NT2/D1 (cell line): ENCODE data around the gene TEKT1.
"Not testable (repeated sequence)": the region's sequence is repeated elsewhere in the genome, so short reads cannot be mapped to it uniquely, and the experiment has no call there.

ENCODE experiments used
- DNase-seq: peaks from one replicate; pipeline ENCODE4 v3.0.0-alpha.2; 2011; ENCODE audit warnings: low read depth, low spot score
- H3K27me3 ChIP-seq: 2 replicates; pipeline ENCODE4 v1.6.0; 2011; ENCODE audit warnings: mild to moderate bottlenecking; ENCODE audit not compliant: insufficient read length, insufficient read depth
- H3K36me3 ChIP-seq: 2 replicates; pipeline ENCODE4 v1.6.1; 2011; ENCODE audit warnings: mild to moderate bottlenecking, low read length, mixed read lengths; ENCODE audit not compliant: insufficient read depth, insufficient read length
- H3K4me1 ChIP-seq: 2 replicates; pipeline ENCODE4 v1.5.1; 2011; ENCODE audit not compliant: insufficient read depth, insufficient read length
- H3K4me3 ChIP-seq: 2 replicates; pipeline ENCODE4 v1.5.1; 2011; ENCODE audit warnings: low read depth; ENCODE audit not compliant: insufficient read length
- H3K9ac ChIP-seq: 2 replicates; pipeline ENCODE4 v1.6.0; 2011; ENCODE audit warnings: low read depth; ENCODE audit not compliant: insufficient read length
- H3K9me3 ChIP-seq: 2 replicates; pipeline ENCODE4 v1.5.1; 2011; ENCODE audit warnings: mild to moderate bottlenecking, low read length; ENCODE audit not compliant: insufficient read depth
- SUZ12 ChIP-seq: IDR thresholded peaks from 2 replicates; pipeline ENCODE4 v1.6.1; 2011; ENCODE audit not compliant: insufficient read length, insufficient read depth; ENCODE audit errors: extremely low read depth
- YY1 ChIP-seq: IDR thresholded peaks from 2 replicates; pipeline ENCODE4 v1.6.1; 2011; ENCODE audit not compliant: insufficient read length, insufficient read depth
- ZNF274 ChIP-seq: IDR thresholded peaks from 2 replicates; pipeline ENCODE4 v1.6.1; 2011; ENCODE audit warnings: mild to moderate bottlenecking, low read depth, low read length

Gene TEKT1

GRCh38 chr17:6862122-6862521 is 30.6 kb upstream of the TEKT1 start:
- no peak overlapping the region for H3K4me3 ChIP-seq
- DNase-seq: no peak
- no peak for TF ChIP-seq YY1
- no peak for TF ChIP-seq SUZ12
- TF ChIP-seq ZNF274: no peak
- H3K9me3 ChIP-seq: peaks cover 17% of the 10 kb centered on the region; the same call in 1 of the 2 replicates
- peaks cover 2% of the 10 kb centered on the region for H3K36me3 ChIP-seq
- H3K4me1 ChIP-seq: peaks cover 4% of the 10 kb centered on the region
- H3K27me3 ChIP-seq: no peaks in the 10 kb centered on the region
- H3K9ac ChIP-seq: no peak overlapping the region

DNA sequence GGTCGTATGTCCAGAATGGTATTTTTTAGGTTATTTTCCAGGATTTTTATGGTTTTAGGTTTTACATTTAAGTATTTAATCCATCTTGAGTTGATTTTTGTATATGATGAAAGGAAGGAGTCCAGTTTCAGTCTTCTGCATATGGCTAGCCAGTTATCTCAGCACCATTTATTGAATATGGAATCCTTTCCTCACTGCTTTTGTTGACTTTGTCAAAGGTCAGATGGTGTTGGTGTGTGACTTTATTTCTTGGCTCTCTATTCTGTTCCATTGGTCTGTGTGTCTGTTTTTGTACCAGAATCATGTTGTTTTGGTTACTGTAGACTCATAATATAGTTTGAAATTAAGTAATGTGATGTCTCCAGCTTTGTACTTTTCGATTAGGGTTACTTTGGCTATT is 26.4 kb upstream of the TEKT1 start:
- TF ChIP-seq SUZ12: no peak
- no peak for TF ChIP-seq YY1
- TF ChIP-seq ZNF274: no peak
- H3K4me1 ChIP-seq: peaks cover 4% of the 10 kb centered on the region
- DNase-seq: no peak
- H3K27me3 ChIP-seq: no peaks in the 10 kb centered on the region
- H3K9me3 ChIP-seq: peaks cover 17% of the 10 kb centered on the region; the same call in 1 of the 2 replicates
- no peak overlapping the region for H3K4me3 ChIP-seq
- H3K9ac ChIP-seq: no peak overlapping the region
- peaks cover 11% of the 10 kb centered on the region for H3K36me3 ChIP-seq

- Histone ChIP-seq H3K9ac (no peak overlapping the region), H3K4me1 (no peaks in the 10 kb centered on the region), H3K36me3 (peaks cover 11% of the 10 kb centered on the region), H3K9me3 (peaks cover 17% of the 10 kb centered on the region; the same call in 1 of the 2 replicates), H3K4me3 (no peak overlapping the region), H3K27me3 (no peaks in the 10 kb centered on the region)
- TF ChIP-seq SUZ12 (no peak), YY1 (no peak), ZNF274 (no peak)
- DNase-seq: no peak
Measured at GRCh38 chr17:6857336-6857735, 25.8 kb upstream of the TEKT1 start.

DNA sequence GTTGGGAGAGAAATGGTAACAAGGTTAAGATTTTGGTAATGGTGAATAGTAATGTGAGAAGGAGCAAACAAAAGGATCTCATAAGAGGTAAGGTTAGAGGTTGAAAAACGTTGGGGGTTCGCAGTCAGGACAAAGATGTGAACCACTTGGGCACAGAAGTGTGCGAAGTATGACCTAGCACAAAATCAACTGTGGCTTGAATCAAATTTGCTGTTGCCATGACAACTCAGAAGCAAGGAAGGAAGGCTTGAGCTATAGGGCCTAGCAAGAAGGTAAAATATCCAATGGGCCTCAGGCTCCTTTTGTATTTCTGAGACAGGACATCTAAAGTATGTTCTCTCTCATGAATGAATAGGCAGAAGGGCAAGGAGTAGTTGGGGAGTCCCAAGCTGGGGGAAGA is 24.5 kb upstream of the TEKT1 start:
- no peaks in the 10 kb centered on the region for H3K4me1 ChIP-seq
- TF ChIP-seq ZNF274 (no peak), SUZ12 (no peak), YY1 (no peak)

DNA sequence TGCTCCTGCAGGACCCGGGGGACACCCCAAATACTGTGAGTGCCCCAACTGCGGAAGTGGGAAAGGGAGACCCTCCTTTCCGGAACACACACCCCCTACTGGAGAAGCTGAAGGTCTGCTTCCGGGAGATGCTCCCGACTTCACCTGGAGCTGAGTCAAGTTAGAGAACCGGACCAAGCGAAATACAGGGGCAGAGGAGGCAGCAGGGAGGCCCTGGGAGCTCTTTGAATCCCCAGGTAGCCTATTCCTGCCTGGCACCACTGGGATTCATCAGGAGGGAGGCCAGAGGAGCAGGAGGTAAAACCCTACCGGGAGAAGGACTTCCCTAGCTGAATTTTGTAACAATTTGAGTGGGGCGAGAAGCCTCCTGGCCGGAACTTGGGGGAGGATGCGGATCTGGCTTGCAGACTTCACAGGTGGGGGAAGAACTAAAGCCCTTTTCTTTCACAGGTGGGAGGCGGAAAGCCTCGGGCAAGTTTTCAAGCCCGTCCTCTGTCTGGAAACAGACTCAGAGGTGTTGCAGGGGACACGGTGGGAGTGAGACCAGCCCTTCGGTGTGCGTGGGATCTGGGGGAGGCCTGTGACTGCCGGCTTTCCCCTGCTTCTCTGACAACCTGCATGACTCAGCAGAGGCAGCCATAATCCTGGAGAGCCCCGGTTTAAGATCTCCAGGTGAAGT is 22.4 kb upstream of the TEKT1 start:
- Histone ChIP-seq H3K9me3 (peaks cover 4% of the 10 kb centered on the region; the same call in 1 of the 2 replicates), H3K9ac (peak overlapping the region; percentile 54), H3K4me1 (no peaks in the 10 kb centered on the region), H3K27me3 (no peaks in the 10 kb centered on the region), H3K36me3 (peaks cover 11% of the 10 kb centered on the region), H3K4me3 (peak overlapping the region; percentile 50)
- DNase-seq: peak; percentile 40
- TF ChIP-seq ZNF274 (no peak), SUZ12 (no peak), YY1 (no peak)

More for the DNA sequence above, 24.5 kb upstream of the TEKT1 start:
- H3K9me3 ChIP-seq: peaks cover 17% of the 10 kb centered on the region; the same call in 1 of the 2 replicates
- H3K36me3 ChIP-seq: peaks cover 11% of the 10 kb centered on the region
- H3K4me3 ChIP-seq: no peak overlapping the region
- H3K9ac ChIP-seq: no peak overlapping the region
- no peak for DNase-seq
- no peaks in the 10 kb centered on the region for H3K27me3 ChIP-seq

DNA sequence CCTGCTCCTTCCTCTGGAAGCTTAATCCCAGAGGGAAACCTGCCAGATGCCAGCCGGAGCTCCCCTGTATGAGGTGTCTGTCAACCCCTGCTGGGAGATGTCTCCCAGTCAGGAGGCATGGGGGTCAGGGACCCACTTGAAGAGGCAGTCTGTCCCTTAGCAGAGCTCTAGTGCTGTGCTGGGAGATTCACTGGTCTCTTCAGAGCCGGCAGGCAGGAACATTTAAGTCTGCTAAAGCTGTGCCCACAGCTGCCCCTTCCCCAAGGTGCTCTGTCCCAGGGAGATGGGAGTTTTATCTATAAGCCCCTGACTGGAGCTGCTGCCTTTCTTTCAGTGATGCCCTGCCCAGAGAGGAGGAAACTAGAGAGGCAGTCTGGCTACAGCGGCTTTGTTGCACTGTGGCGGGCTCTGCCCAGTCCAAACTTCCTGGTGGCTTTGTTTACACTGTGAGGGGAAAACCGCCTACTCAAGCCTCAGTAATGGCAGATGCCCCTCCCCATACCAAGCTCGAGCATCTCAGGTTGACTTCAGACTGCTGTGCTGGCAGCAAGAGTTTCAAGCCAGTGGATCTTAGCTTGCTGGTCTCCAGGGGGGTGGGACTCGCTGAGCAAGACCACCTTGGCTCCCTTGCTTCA is 17.1 kb upstream of the TEKT1 start:
- not testable (repeated sequence) for H3K4me3 ChIP-seq, H3K36me3 ChIP-seq, H3K4me1 ChIP-seq, H3K9me3 ChIP-seq, H3K27me3 ChIP-seq, H3K9ac ChIP-seq, DNase-seq

- not testable (repeated sequence) for H3K27me3 ChIP-seq, H3K4me3 ChIP-seq, H3K9me3 ChIP-seq, DNase-seq, H3K4me1 ChIP-seq, H3K36me3 ChIP-seq, H3K9ac ChIP-seq
Measured at GRCh38 chr17:6846138-6846537, 14.6 kb upstream of the TEKT1 start.

GRCh38 chr17:6844406-6844805 is 12.9 kb upstream of the TEKT1 start:
- H3K4me3 ChIP-seq, H3K27me3 ChIP-seq, DNase-seq, H3K36me3 ChIP-seq, H3K4me1 ChIP-seq, H3K9ac ChIP-seq, H3K9me3 ChIP-seq: not testable (repeated sequence)
